ENCODE results near the gene ABCD2.
"Not testable (repeated sequence)": the region's sequence is repeated elsewhere in the genome, so short reads cannot be mapped to it uniquely, and the experiment has no call there.

ABCD2 gene

GRCh38 chr12:39532448-39532847, 87.2 kb downstream of the ABCD2 start:
- DNase-seq, result no peak

- no peak for DNase-seq
These were observed 92.6 kb downstream of the ABCD2 start for GRCh38 chr12:39526974-39527373.

DNA sequence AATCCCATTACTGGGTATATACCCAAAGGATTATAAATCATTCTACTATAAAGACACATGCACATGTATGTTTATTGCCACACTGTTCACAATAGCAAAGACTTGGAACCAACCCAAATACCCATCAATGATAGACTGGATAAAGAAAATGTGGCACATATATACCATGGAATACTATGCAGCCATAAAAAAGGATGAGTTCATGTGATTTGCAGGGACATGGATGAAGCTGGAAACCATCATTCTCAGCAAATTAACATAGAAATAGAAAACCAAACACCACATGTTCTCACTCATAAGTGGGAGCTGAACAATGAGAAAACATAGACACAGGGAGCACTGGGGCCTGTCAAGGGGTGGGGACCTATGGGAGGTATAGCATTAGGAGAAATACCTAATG, 97.4 kb downstream of the ABCD2 start:
- DNase-seq, result not testable (repeated sequence)

GRCh38 chr12:39510001-39510400, 109.6 kb downstream of the ABCD2 start:
- no peak for DNase-seq

- DNase-seq, result no peak
These were observed 114.0 kb downstream of the ABCD2 start for GRCh38 chr12:39505554-39505953.

GRCh38 chr12:39505023-39505422, 114.6 kb downstream of the ABCD2 start:
- DNase-seq, result no peak

DNA sequence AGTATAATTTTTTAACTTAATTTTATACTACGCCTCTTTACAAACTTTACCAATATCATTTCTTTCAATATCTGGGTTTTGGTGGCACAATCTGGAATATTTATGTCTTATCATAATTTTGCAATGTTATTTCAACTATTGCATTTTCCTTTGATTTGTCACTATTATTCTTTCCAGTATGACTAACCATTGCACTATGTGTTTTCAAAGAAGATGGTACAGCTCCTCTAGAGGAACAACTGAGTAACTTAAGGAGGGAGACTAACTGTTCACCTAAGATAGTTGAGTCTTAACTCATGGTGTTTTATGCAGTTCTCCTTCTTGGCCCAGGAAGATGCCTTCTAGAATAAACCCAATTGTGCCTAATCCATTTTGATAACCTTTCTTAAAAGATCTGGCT, 116.2 kb downstream of the ABCD2 start:
- peak in 1 of 2 experiments; percentile 43 for DNase-seq

DNA sequence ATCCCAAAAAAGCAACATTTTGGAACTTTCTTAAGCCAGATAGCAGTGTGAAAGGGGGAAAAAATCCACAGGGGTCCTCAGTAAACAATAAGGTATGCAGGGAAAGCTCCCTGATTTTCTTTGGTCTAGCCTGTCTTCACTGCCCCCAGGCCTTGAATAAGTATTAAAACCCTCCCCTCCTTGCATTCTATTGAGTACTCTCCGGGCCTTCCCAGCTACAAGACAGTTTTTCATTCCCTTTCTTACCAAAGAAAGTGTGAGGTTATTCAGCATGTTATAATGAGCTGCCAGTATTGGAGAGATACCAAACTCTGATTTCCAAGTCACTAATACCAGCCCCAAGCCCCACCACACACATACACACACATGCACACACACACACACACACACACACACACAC, 116.9 kb downstream of the ABCD2 start:
- DNase-seq, result no peak

Measured in SW 1271 (cell line).